NCI-H226 (cell line): ENCODE measurements around the gene PARP3.
"Not testable (repeated sequence)": the region's sequence is repeated elsewhere in the genome, so short reads cannot be mapped to it uniquely, and the experiment has no call there.

Experiments used
- DNase-seq: peaks from one replicate; pipeline ENCODE4 v3.0.0-alpha.2; 2015

The PARP3 gene

GRCh38 chr3:51941798-51942602, at the start of gene PARP3, which contains the start of gene RRP9:
PARP3 (plus strand) TSS chr3:51942363; CDS start chr3:51943356, 993 bp downstream.
RRP9 (minus strand) TSS chr3:51941904; CDS start chr3:51941867, 37 bp downstream.
- DNase-seq, result peak; percentile 100

GRCh38 chr3:51894391-51894790, 47.8 kb upstream of the PARP3 start:
- no peak for DNase-seq

DNA sequence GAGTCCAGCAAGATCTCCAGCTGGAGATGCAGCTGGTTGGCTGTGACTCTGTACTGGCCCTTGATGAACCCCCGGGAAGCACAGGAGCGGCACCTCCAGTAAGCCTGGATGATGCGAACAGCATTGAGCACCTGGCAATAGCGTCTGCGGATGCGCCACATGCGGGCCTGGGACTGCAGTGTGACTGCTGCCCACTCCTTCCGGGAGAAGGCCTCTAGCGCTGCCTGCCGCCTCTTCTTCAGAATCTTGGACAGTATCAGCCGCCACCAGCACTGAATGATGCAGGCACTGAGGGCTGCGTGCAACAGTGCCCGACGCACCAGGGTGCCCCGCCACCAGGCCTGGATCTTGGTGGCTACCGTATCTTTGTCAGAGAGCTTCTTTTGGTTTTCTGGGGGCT, 47.2 kb upstream of the PARP3 start:
- no peak for DNase-seq

GRCh38 chr3:51896607-51897305, 45.4 kb upstream of the PARP3 start:
- DNase-seq, result no peak

GRCh38 chr3:51897391-51897790, 44.8 kb upstream of the PARP3 start:
- no peak for DNase-seq

- not testable (repeated sequence) for DNase-seq
These were observed 42.1 kb upstream of the PARP3 start for GRCh38 chr3:51900043-51900442.

- peak; percentile 60 for DNase-seq
These were observed 39.8 kb upstream of the PARP3 start for GRCh38 chr3:51902361-51902760.

DNA sequence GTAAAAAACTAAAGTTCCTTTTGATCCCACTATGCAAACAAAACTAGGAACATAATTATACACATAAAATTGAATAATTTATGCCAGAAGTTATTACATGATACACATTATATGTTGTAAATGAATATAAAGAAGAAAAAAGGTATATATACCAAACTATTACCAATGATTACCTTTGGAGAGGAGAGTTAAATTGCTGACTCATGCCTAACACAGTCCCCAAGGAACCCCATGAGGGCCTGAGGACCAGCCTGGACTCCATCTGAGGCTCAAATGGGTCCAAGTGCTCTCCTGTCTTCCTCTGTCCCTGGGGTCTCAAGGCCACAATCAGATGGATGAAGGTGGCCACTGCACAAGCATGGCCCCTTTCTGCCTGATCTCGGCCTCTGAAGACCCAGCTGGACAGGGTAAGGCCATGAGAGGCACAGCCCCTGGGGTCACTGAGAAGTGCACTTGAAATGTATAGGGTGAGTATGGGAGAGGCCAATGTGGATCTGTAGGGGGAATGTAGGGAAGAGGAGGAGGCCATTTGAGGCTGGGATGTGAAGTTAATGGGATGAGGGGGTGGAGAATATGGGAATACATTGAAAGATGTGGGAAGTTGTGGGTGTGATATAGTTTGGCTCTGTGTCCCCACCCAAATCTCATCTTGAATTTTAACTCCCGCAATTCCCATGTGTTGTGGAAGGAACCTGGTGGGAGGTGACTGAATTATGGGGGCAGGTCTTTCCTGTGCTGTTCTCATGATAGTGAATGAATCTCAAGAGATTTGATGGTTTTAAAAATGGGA, 37.9 kb upstream of the PARP3 start:
- no peak for DNase-seq

GRCh38 chr3:51908026-51908425, 34.1 kb upstream of the PARP3 start:
- no peak for DNase-seq

DNA sequence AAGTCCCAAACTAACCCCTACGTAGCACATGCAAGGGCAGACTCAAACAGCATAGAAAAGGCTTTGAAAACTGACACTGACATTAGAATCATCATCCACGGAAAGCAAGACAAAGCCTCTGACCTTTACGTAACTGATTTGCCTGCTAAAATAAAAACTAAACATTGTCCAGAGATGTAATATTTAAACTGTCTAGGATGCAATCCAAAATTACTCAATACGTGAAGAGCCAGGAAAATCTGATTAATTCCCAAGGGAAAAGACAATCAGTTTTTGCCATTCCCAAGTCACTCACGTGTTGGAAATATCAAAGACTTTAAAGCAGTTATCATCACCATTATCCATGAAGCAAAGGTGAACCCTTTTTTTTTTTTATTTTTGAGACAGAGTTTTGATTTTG, 25.7 kb upstream of the PARP3 start:
- DNase-seq, result no peak

GRCh38 chr3:51921081-51921578, 21.0 kb upstream of the PARP3 start:
- no peak for DNase-seq

DNA sequence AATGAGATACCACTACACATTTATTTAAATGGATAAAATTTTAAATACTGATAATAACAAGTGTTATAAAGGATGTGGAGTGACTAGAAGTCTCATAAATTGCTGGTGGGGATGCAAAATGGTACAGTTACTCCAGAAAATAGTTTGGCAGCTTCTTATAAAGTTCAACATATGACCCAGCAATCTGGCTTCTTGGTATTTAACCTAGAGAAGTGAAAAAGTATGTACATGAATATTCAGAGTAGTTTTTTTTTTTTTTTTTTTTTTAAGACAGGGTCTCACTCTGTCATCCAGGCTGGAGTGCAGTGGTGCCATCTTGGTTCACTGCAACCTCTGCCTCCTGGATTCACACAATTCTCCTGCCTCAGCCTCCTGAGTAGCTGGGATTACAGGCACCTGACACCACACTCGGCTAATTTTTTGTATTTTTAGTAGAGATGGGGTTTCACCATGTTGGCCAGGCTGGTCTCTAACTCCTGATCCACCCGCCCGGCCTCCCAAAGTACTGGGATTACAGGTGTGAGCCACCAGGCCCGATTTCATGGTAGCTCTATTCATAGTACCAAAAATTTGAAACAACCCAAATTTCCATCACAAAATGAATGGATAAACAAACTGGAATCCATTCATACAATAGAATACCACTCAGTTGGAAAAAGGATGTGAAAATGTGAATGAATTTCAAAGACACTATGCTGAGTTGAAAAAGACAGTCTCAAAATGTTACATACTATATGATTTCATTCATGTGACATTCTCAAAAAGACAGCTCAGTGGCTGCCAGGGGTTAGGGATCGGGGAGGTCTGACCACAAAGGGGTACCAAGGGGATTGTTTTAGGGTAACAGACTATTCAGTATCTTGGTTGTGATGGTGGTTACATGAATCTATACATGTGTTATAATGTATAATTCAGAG, 14.8 kb upstream of the PARP3 start:
- no peak for DNase-seq

DNA sequence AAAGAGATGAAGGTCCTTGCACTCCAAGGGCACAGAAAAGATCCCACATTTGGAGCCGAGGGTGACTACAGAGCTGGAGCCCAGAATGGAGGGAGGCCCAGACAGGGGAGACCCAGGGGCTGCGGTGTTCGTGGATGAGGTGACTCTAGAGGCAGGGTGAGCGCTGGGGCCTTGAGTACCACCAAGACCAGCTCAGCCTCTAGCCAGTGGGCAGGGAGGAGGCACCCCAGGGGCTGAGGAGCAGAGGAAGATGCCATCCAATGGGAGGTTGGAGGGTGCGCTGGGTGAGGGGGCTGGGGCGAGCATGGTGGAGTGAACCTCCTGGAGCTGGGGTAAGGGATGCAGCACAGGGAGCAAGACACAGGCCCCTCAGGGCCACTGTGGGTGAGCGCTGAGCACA, 13.7 kb upstream of the PARP3 start:
- no peak for DNase-seq

- DNase-seq, result not testable (repeated sequence)
These were observed 13.2 kb upstream of the PARP3 start for GRCh38 chr3:51928981-51929380.

DNA sequence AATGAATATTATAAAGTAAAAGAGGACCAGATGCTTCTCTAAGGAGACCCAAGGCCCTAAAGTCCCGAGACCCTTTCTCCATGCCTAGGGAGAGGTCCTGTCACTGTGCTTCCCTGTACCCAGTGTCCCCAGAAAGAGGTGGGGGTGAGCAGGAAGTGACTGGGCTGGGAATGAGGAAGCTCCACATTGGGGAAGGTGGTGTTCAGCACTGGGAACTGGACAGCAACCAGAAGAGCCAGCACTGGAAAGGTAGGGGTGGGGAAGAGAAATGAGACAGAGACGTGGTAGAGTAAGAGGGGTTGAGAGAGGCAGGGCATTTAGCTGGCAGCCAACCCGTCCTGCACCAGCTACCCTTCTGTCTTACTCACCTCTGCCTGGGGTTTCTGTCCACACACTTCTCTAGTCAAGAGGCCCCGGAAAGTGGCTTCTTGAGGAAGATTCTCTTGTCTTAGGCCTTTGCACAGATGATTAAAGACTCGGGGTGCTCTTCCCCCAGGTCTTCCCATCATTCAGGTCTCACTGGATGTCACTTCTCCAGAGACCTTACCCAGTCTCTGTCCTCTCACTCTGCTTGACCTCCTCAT, 12.7 kb upstream of the PARP3 start:
- peak; percentile 8 for DNase-seq

- no peak for DNase-seq
These were observed 11.7 kb upstream of the PARP3 start for GRCh38 chr3:51930439-51930838.

GRCh38 chr3:51931756-51932155, 10.4 kb upstream of the PARP3 start:
- no peak for DNase-seq

- no peak for DNase-seq
These were observed 9.4 kb upstream of the PARP3 start for GRCh38 chr3:51932471-51933370.

GRCh38 chr3:51933471-51934138, 8.6 kb upstream of the PARP3 start:
- no peak for DNase-seq
